IMR-90 (cell line): ENCODE measurements around the gene C2CD4D. TPM values are rescaled to one million over a fixed set of nuclear protein-coding genes. Genes with fewer than 3 reads are reported as not detected.
"Not testable (repeated sequence)": the region's sequence is repeated elsewhere in the genome, so short reads cannot be mapped to it uniquely, and the experiment has no call there.

Experiments
- ATAC-seq: fragments of 200-7000 bp; cut with Tn5 transposase; 2 replicates; pipeline ENCODE4 v1.9.1; 2020; ENCODE audit warnings: low read depth, mild to moderate bottlenecking, moderate library complexity
- BruUV-seq: library from RNA; stranded (reverse); fragments of 400-500 nt; replicated peaks from 2 replicates; lab custom pipeline; 2021; lab: Mats Ljungman, UMichigan
- CTCF ChIA-PET: fragments of 300-600 bp; formaldehyde crosslinking; extraction: SDS; loops from one replicate; lab custom pipeline; 2021; ENCODE audit warnings: antibody characterized with exemption; lab: Yijun Ruan, JAX
- POLR2A ChIA-PET: fragments of 300-600 bp; sonication (Branson Sonifier 250); formaldehyde crosslinking; loops from one replicate; lab custom pipeline; 2022; ENCODE audit warnings: antibody characterized with exemption; ENCODE audit not compliant: unreplicated experiment; lab: Charles Lee
- DNase-seq: peaks from one replicate; pipeline ENCODE4 v3.0.0; 2013
- H2AFZ ChIP-seq: replicated peaks from 2 replicates; pipeline ENCODE3; 2013; ENCODE audit warnings: low read length, mild to moderate bottlenecking; ENCODE audit not compliant: poor library complexity
- H2AK5ac ChIP-seq: 2 replicates; pipeline ENCODE4 v1.6.1; 2013; ENCODE audit warnings: low read depth, low read length, inconsistent platforms
- H2AK9ac ChIP-seq: replicated peaks from 2 replicates; pipeline ENCODE3; 2013; ENCODE audit warnings: mild to moderate bottlenecking, low read depth, low read length, moderate library complexity; ENCODE audit not compliant: poor library complexity
- H2BK120ac ChIP-seq: 2 replicates; pipeline ENCODE4 v1.6.1; 2013; ENCODE audit warnings: low read depth, low read length, inconsistent platforms
- H2BK15ac ChIP-seq: 3 replicates; pipeline ENCODE4 v1.6.1; 2013; ENCODE audit warnings: low read depth, low read length, inconsistent platforms
- H2BK20ac ChIP-seq: 2 replicates; pipeline ENCODE4 v1.6.1; 2013; ENCODE audit warnings: low read depth, mild to moderate bottlenecking, inconsistent platforms, low read length, moderate library complexity
- H2BK5ac ChIP-seq: 2 replicates; pipeline ENCODE4 v1.6.1; 2013; ENCODE audit warnings: mild to moderate bottlenecking, low read depth, low read length, inconsistent platforms; ENCODE audit not compliant: poor library complexity, severe bottlenecking
- H3K14ac ChIP-seq: replicated peaks from 2 replicates; pipeline ENCODE4 v1.6.1; 2013; ENCODE audit warnings: low read depth, low read length, inconsistent platforms
- H3K18ac ChIP-seq: 2 replicates; pipeline ENCODE4 v1.6.1; 2013; ENCODE audit warnings: low read depth, low read length, control low read depth
- H3K23ac ChIP-seq: 2 replicates; pipeline ENCODE4 v1.6.1; 2013; ENCODE audit warnings: low read depth, low read length, inconsistent platforms
- H3K27ac ChIP-seq: 2 replicates; pipeline ENCODE4 v1.5.1; 2013; ENCODE audit warnings: mild to moderate bottlenecking, control low read depth, low read length; ENCODE audit not compliant: insufficient read depth
- H3K27me3 ChIP-seq: 2 replicates; pipeline ENCODE4 v1.6.1; 2013; ENCODE audit warnings: low read length; ENCODE audit not compliant: control insufficient read depth, insufficient read depth
- H3K36me3 ChIP-seq: 2 replicates; pipeline ENCODE4 v1.6.1; 2013; ENCODE audit warnings: low read length, mixed read lengths; ENCODE audit not compliant: control insufficient read depth, insufficient read depth
- H3K4ac ChIP-seq: 2 replicates; pipeline ENCODE4 v1.6.1; 2013; ENCODE audit warnings: low read depth, low read length, inconsistent platforms
- H3K4me1 ChIP-seq: 2 replicates; pipeline ENCODE4 v1.6.1; 2013; ENCODE audit warnings: low read length, mixed read lengths; ENCODE audit not compliant: control insufficient read depth, insufficient read depth
- H3K4me2 ChIP-seq: 2 replicates; pipeline ENCODE4 v1.6.1; 2013; ENCODE audit warnings: low read depth, mild to moderate bottlenecking, control low read depth, low read length, moderate library complexity
- H3K4me3 ChIP-seq: 2 replicates; pipeline ENCODE4 v1.5.1; 2013; ENCODE audit warnings: low read depth, mild to moderate bottlenecking, control low read depth, low read length, moderate library complexity; ENCODE audit not compliant: insufficient read depth
- H3K56ac ChIP-seq: 2 replicates; pipeline ENCODE4 v1.6.1; 2013; ENCODE audit warnings: low read length, inconsistent platforms; ENCODE audit not compliant: insufficient read depth; ENCODE audit errors: extremely low read depth
- H3K79me1 ChIP-seq, 2 experiments: 2 replicates each; pipeline ENCODE4 v1.6.1; 2013; ENCODE audit warnings: low read length in 2 of 2, inconsistent platforms in 1 of 2, low read depth in 1 of 2
- H3K9ac ChIP-seq: 2 replicates; pipeline ENCODE4 v1.6.1; 2013; ENCODE audit warnings: low read depth, low read length, control low read depth
- H3K9me1 ChIP-seq: 2 replicates; pipeline ENCODE4 v1.6.1; 2013; ENCODE audit warnings: low read length, inconsistent platforms; ENCODE audit not compliant: insufficient read depth
- H3K9me3 ChIP-seq: 2 replicates; pipeline ENCODE4 v1.6.1; 2013; ENCODE audit warnings: low read length; ENCODE audit not compliant: control insufficient read depth, insufficient read depth
- H4K20me1 ChIP-seq: 2 replicates; pipeline ENCODE4 v1.6.1; 2013; ENCODE audit warnings: low read length, inconsistent platforms; ENCODE audit not compliant: insufficient read depth
- H4K5ac ChIP-seq: 2 replicates; pipeline ENCODE4 v1.6.1; 2013; ENCODE audit warnings: mild to moderate bottlenecking, low read depth, low read length, control low read depth
- H4K8ac ChIP-seq, 2 experiments: 2 replicates each; pipeline ENCODE4 v1.6.1; 2013; ENCODE audit warnings: low read depth in 2 of 2, low read length in 2 of 2, control low read depth in 1 of 2, inconsistent platforms in 1 of 2
- H4K91ac ChIP-seq: 2 replicates; pipeline ENCODE4 v1.6.1; 2013; ENCODE audit warnings: low read depth, low read length, inconsistent platforms; ENCODE audit not compliant: insufficient read depth
- WGBS, 2 experiments: methylation state at CpG; one replicate each; pipeline versions ENCODE4 v1.1.5 to v1.1.7; 2013; ENCODE audit warnings: missing lambda C conversion rate in 2 of 2; ENCODE audit not compliant: insufficient read length in 1 of 2; ENCODE audit errors: extremely low coverage in 2 of 2; 5-methylcytosine and 5-hydroxymethylcytosine counted together
- dilution Hi-C: fragments of 300-500 bp; cut with HindIII; formaldehyde crosslinking; loops from one replicate; pipeline ENCODE4 v1.14.3; 2018; ENCODE audit warnings: low sequenced_read_pairs; ENCODE audit not compliant: unreplicated experiment
- in situ Hi-C: fragments of 300-500 bp; cut with MboI; formaldehyde crosslinking; loops from 3 replicates; pipeline ENCODE4 v1.14.3; 2019; ENCODE audit warnings: low sequenced_read_pairs, inconsistent platforms, mixed read lengths
- intact Hi-C: fragments of 100-400 bp; cut with micrococcal nuclease; formaldehyde crosslinking; loops from 2 replicates; pipeline ENCODE4 v1.10.0; 2022
- polyA plus RNA-seq, 3 experiments: library from polyadenylated mRNA; depleted of rRNA; stranded (reverse); fragments of >200 nt; gene quantifications; 2 replicates each; pipeline ENCODE4 v1.2.3, GENCODE V29; 2012; ENCODE audit warnings: low replicate concordance in 1 of 3
- total RNA-seq: library from RNA; depleted of rRNA; stranded (reverse); fragments of >200 nt; gene quantifications from 2 replicates; pipeline ENCODE4 v1.2.3, GENCODE V29; 2012

The C2CD4D gene
- total and polyA plus RNA-seq, 2 of the 4 experiments (the other 2 are of a cell fraction) = not detected

GRCh38 chr1:151884879-151885278 lies 45.3 kb upstream of the C2CD4D start:
- H3K36me3 ChIP-seq, H4K5ac ChIP-seq, H3K4me2 ChIP-seq, H3K9ac ChIP-seq, H3K27me3 ChIP-seq, H2AFZ ChIP-seq, H2BK5ac ChIP-seq, BruUV-seq, POLR2A ChIA-PET, H3K9me1 ChIP-seq, H3K18ac ChIP-seq, intact Hi-C loops, H2BK120ac ChIP-seq, H3K4ac ChIP-seq, H3K14ac ChIP-seq, H3K4me1 ChIP-seq, H3K4me3 ChIP-seq, H3K79me1 ChIP-seq, H3K9me3 ChIP-seq, DNase-seq, H2BK15ac ChIP-seq, H4K8ac ChIP-seq, H3K23ac ChIP-seq, H4K20me1 ChIP-seq, H2BK20ac ChIP-seq, ATAC-seq, H2AK5ac ChIP-seq, H3K27ac ChIP-seq, H4K91ac ChIP-seq, H2AK9ac ChIP-seq, H3K56ac ChIP-seq: not testable (repeated sequence)
- no CpG with 5 or more reads among the region's 5 CpGs for WGBS, 2 experiments
- dilution Hi-C loops (loop anchor here (25.0 kb wide), 1 partner anchor 98 kb away; the partner anchor contains the start of gene TDRKH), in situ Hi-C loops (loop anchor here (10.0 kb wide), 1 partner anchor 120 kb away; no protein-coding TSS in a partner anchor)
- CTCF ChIA-PET = interaction anchor here (0.7 kb wide), 1 partner anchor 10 kb away, joined by 3 read pairs; no protein-coding TSS in a partner anchor

- H3K36me3 ChIP-seq, H2AFZ ChIP-seq, H3K27me3 ChIP-seq, H2BK20ac ChIP-seq, H3K4me3 ChIP-seq, H2BK15ac ChIP-seq, ATAC-seq, H4K5ac ChIP-seq, H3K23ac ChIP-seq, H3K9ac ChIP-seq, H2AK5ac ChIP-seq, H3K79me1 ChIP-seq, H4K91ac ChIP-seq, intact Hi-C loops, H3K14ac ChIP-seq, H3K56ac ChIP-seq, H3K4me1 ChIP-seq, H2AK9ac ChIP-seq, H2BK120ac ChIP-seq, H4K20me1 ChIP-seq, H2BK5ac ChIP-seq, DNase-seq, POLR2A ChIA-PET, H3K9me3 ChIP-seq, H3K18ac ChIP-seq, H3K4me2 ChIP-seq, BruUV-seq, H3K4ac ChIP-seq, H4K8ac ChIP-seq, H3K9me1 ChIP-seq, H3K27ac ChIP-seq: not testable (repeated sequence)
- dilution Hi-C loops (loop anchor here (25.0 kb wide), 1 partner anchor 97 kb away; the partner anchor contains the start of gene TDRKH), in situ Hi-C loops (loop anchor here (10.0 kb wide), 1 partner anchor 120 kb away; no protein-coding TSS in a partner anchor)
- CTCF ChIA-PET = interaction anchor here (0.7 kb wide), 1 partner anchor 10 kb away, joined by 3 read pairs; no protein-coding TSS in a partner anchor
- no CpG with 5 or more reads among the region's 3 CpGs for WGBS, 2 experiments
Observed at GRCh38 chr1:151884445-151884844, 44.8 kb upstream of the C2CD4D start.
